CD14-positive monocyte (primary cell): ENCODE measurements around the gene MRPS30. TPM values are rescaled to one million over a fixed set of nuclear protein-coding genes. Genes with fewer than 3 reads are reported as not detected.

ENCODE experiments used
- DNase-seq, 3 donors: peaks; one replicate each; pipeline ENCODE4 v3.0.0-alpha.2; 2011 to 2022
- H2AFZ ChIP-seq: 2 replicates; pipeline ENCODE4 v1.6.0; 2012; ENCODE audit warnings: mild to moderate bottlenecking, low read depth, low read length, inconsistent platforms; ENCODE audit not compliant: insufficient read depth, poor library complexity, severe bottlenecking
- H3K27ac ChIP-seq, 2 donors: 1 replicate in 1 of 2; 2 replicates in 1 of 2; pipeline ENCODE4 v1.5.1; 2012 to 2013; ENCODE audit warnings: low read length in 2 of 2, control low read depth in 1 of 2, inconsistent platforms in 1 of 2, low read depth in 1 of 2, mild to moderate bottlenecking in 1 of 2
- H3K27me3 ChIP-seq, 2 donors: one replicate each; pipeline versions ENCODE4 v1.6.0 to v1.6.1; 2011 to 2013; ENCODE audit warnings: low read length in 2 of 2; ENCODE audit not compliant: control insufficient read depth in 2 of 2, insufficient read depth in 2 of 2
- H3K36me3 ChIP-seq, 2 donors: replicated peaks in 1 of 2; 1 replicate in 1 of 2; 2 replicates in 1 of 2; pipeline versions ENCODE4 v1.5.1 to v1.6.1; 2012 to 2013; ENCODE audit warnings: low read length in 2 of 2, control low read depth in 1 of 2, inconsistent platforms in 1 of 2, mild to moderate bottlenecking in 1 of 2; ENCODE audit not compliant: insufficient read depth in 2 of 2, control insufficient read depth in 1 of 2
- H3K4me1 ChIP-seq, 2 donors: 1 replicate in 1 of 2; 2 replicates in 1 of 2; pipeline versions ENCODE4 v1.5.1 to v1.6.1; 2012 to 2013; ENCODE audit warnings: low read length in 2 of 2, control low read depth in 1 of 2, inconsistent platforms in 1 of 2, mild to moderate bottlenecking in 1 of 2, moderate library complexity in 1 of 2; ENCODE audit not compliant: insufficient read depth in 2 of 2, control insufficient read depth in 1 of 2
- H3K4me2 ChIP-seq: replicated peaks from 2 replicates; pipeline ENCODE3; 2012; ENCODE audit warnings: low read length, moderate library complexity, mild to moderate bottlenecking; ENCODE audit not compliant: poor library complexity, severe bottlenecking; ENCODE audit errors: extremely low read depth
- H3K4me3 ChIP-seq, 3 experiments: fragments of 200-600 bp in 1 of 3; sonication (generic) in 1 of 3; replicated peaks in 1 of 3; 1 replicate in 2 of 3; 2 replicates in 1 of 3; pipeline ENCODE4 v1.5.1; 2011 to 2013; ENCODE audit warnings: low read length in 3 of 3, mild to moderate bottlenecking in 3 of 3, control low read depth in 2 of 3, low read depth in 2 of 3, inconsistent platforms in 1 of 3, moderate library complexity in 1 of 3
- H3K79me2 ChIP-seq: 2 replicates; pipeline ENCODE4 v1.6.0; 2012; ENCODE audit warnings: mild to moderate bottlenecking, control low read depth, inconsistent platforms, low read length, moderate library complexity; ENCODE audit not compliant: insufficient read depth
- H3K9ac ChIP-seq: 2 replicates; pipeline ENCODE4 v1.6.0; 2017; ENCODE audit warnings: low read length, mild to moderate bottlenecking; ENCODE audit not compliant: insufficient read depth, poor library complexity, severe bottlenecking
- H3K9me3 ChIP-seq, 2 donors: replicated peaks in 1 of 2; 1 replicate in 1 of 2; 2 replicates in 1 of 2; pipeline versions ENCODE4 v1.5.1 to v1.6.1; 2012 to 2013; ENCODE audit warnings: low read length in 2 of 2, control low read depth in 1 of 2; ENCODE audit not compliant: control insufficient read depth in 1 of 2, insufficient read depth in 1 of 2
- H4K20me1 ChIP-seq: 2 replicates; pipeline ENCODE4 v1.6.0; 2012; ENCODE audit warnings: mild to moderate bottlenecking, low read length, control low read depth, moderate library complexity; ENCODE audit not compliant: insufficient read depth
- H3K27ac Mint-ChIP-seq, 7 donors: one replicate each; pipeline ENCODE4 v1.8.0; 2020; ENCODE audit warnings: mild to moderate bottlenecking in 7 of 7, mixed read lengths in 7 of 7, moderate library complexity in 6 of 7, inconsistent platforms in 2 of 7
- H3K27me3 Mint-ChIP-seq, 3 donors: one replicate each; pipeline ENCODE4 v1.8.0; 2021 to 2022; ENCODE audit warnings: low read depth in 3 of 3, mild to moderate bottlenecking in 3 of 3, mixed read lengths in 3 of 3, moderate library complexity in 3 of 3, inconsistent platforms in 1 of 3
- H3K36me3 Mint-ChIP-seq, 2 donors: one replicate each; pipeline ENCODE4 v1.8.0; 2020; ENCODE audit warnings: mixed read lengths in 2 of 2, inconsistent platforms in 1 of 2, mild to moderate bottlenecking in 1 of 2
- H3K4me1 Mint-ChIP-seq: one replicate; pipeline ENCODE4 v1.8.0; 2020; ENCODE audit warnings: mild to moderate bottlenecking, mixed read lengths
- H3K4me3 Mint-ChIP-seq, 2 donors: one replicate each; pipeline ENCODE4 v1.8.0; 2020; ENCODE audit warnings: mild to moderate bottlenecking in 2 of 2, mixed read lengths in 2 of 2, moderate library complexity in 1 of 2
- H3K9me3 Mint-ChIP-seq, 7 donors: one replicate each; pipeline ENCODE4 v1.8.0; 2020 to 2022; ENCODE audit warnings: mixed read lengths in 7 of 7, mild to moderate bottlenecking in 6 of 7, moderate library complexity in 6 of 7, inconsistent platforms in 2 of 7
- CTCF ChIP-seq: fragments of 200-600 bp; IDR thresholded peaks from one replicate; pipeline ENCODE4 v1.8.0; 2022; ENCODE audit warnings: antibody characterized with exemption, mild to moderate bottlenecking
- WGBS: methylation state at CpG from one replicate; pipeline ENCODE4 v1.1.5; 2013; ENCODE audit warnings: missing lambda C conversion rate; ENCODE audit not compliant: insufficient coverage; 5-methylcytosine and 5-hydroxymethylcytosine counted together
- intact Hi-C, 2 donors: fragments of 100-400 bp; cut with micrococcal nuclease; formaldehyde crosslinking; loops; one replicate each; pipeline versions ENCODE4 v1.15.0 to v1.15.1; 2023
- polyA plus RNA-seq, 3 donors: library from polyadenylated mRNA; depleted of rRNA in 1 of 3; unstranded in 2 of 3; stranded (reverse) in 1 of 3; fragments of 300-500 nt in 2 of 3; fragments of >200 nt in 1 of 3; fragmentation: Illumina TruSeq in 2 of 3; gene quantifications; 1 replicate in 2 of 3; 2 replicates in 1 of 3; pipeline ENCODE4 v1.2.3, GENCODE V29; 2012 to 2021

The MRPS30 gene
- polyA plus RNA-seq, 3 donors, result 8.8 to 28.1 (median 24.7) TPM

DNA sequence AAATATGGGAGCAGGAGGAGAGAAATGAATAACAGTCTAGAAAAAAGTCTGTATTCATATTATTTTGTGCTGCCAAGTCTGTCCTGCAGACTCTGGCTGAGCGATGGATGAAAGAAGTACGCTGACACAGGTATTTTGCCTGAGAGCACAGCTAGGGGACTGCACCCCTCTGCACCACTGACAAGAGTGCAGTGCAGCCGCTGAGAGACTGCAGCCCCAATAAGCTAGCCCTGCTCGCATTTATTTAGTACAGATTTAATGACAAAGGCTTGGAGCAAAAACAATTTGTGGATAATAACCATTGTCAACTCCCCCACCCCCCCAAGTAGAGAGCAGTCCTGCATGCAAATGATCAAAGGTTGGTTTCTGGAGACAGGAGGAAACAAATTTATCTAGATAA, 13.3 kb upstream of the MRPS30 start:
- Histone ChIP-seq H3K27ac (no peak overlapping the region), H3K27me3 (no peaks in the 10 kb centered on the region), H3K79me2 (no peaks in the 10 kb centered on the region), H2AFZ (no peak overlapping the region), H3K4me2 (no peak overlapping the region), H3K9me3 (peaks cover 25 to 30% of the 10 kb centered on the region in 2 donors), H3K4me3 (no peak overlapping the region), H4K20me1 (no peaks in the 10 kb centered on the region), H3K9ac (no peak overlapping the region), H3K36me3 (no peaks in the 10 kb centered on the region), H3K4me1 (no peaks in the 10 kb centered on the region)
- no peak overlapping the region for H3K27ac Mint-ChIP-seq
- no peak for DNase-seq
- TF ChIP-seq CTCF, result no peak
- H3K27me3 Mint-ChIP-seq, result no peaks in the 10 kb centered on the region
- no peak overlapping the region for H3K4me3 Mint-ChIP-seq
- peaks cover 10 to 28% (median 26%) of the 10 kb centered on the region in 7 donors for H3K9me3 Mint-ChIP-seq
- H3K36me3 Mint-ChIP-seq, result no peaks in the 10 kb centered on the region
- intact Hi-C loops, result no loop called here
- WGBS, result no CpG with 5 or more reads among the region's 4 CpGs
- no peaks in the 10 kb centered on the region for H3K4me1 Mint-ChIP-seq

DNA sequence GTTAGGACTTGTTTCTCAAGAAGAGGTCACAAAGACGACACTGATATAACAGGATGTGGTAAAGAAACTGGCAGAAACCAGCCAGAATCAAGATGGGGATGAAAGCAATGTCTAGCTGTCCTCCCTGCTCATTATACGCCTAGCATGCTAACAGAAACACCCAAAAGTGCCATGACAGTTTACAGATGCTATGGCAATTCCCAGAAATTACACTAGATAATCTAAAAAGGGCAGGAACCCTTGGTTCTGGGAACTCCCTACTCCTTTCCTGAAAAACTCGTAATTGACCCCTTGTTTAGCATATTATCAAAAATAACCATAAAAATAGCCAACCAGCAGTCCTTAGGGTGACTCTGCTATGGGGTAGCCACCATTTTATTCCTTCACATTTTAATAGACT, 10.9 kb upstream of the MRPS30 start:
- Mint-ChIP-seq H3K4me1 (no peaks in the 10 kb centered on the region), H3K27me3 (no peaks in the 10 kb centered on the region), H3K27ac (no peak overlapping the region), H3K9me3 (peaks cover 7 to 21% (median 18%) of the 10 kb centered on the region in 7 donors), H3K36me3 (no peaks in the 10 kb centered on the region), H3K4me3 (no peak overlapping the region)
- intact Hi-C loops, result no loop called here
- Histone ChIP-seq H3K4me2 (no peak overlapping the region), H3K4me1 (no peaks in the 10 kb centered on the region), H4K20me1 (no peaks in the 10 kb centered on the region), H3K4me3 (no peak overlapping the region), H3K9me3 (peaks cover 15 to 29% of the 10 kb centered on the region in 2 donors), H2AFZ (no peak overlapping the region), H3K9ac (no peak overlapping the region), H3K27ac (no peak overlapping the region), H3K79me2 (no peaks in the 10 kb centered on the region), H3K36me3 (no peaks in the 10 kb centered on the region), H3K27me3 (no peaks in the 10 kb centered on the region)
- TF ChIP-seq CTCF, result no peak
- 72% methylated on average over 3 of the region's 3 CpGs for WGBS
- DNase-seq, result no peak
